GM18502 (cell line): ENCODE results near the gene PDE4A.

Experiments
- ATAC-seq: cut with Tn5 transposase; IDR thresholded peaks from one replicate; pipeline ENCODE4 v1.9.1; 2021; ENCODE audit warnings: mild to moderate bottlenecking; ENCODE audit not compliant: unreplicated experiment, poor library complexity

The PDE4A gene

GRCh38 chr19:10503002-10503789 is 82.9 kb downstream of the PDE4A start, which contains the start of gene KEAP1:
Gene KEAP1, minus strand, starts transcription at chr19:10503356. Its CDS starts 3,323 bp downstream, at chr19:10500033.
- peak; percentile 26 for ATAC-seq

- ATAC-seq, result no peak
Measured at GRCh38 chr19:10505583-10506229, 85.4 kb downstream of the PDE4A start.

GRCh38 chr19:10508036-10508435 is 87.7 kb downstream of the PDE4A start:
- ATAC-seq, result no peak

GRCh38 chr19:10508707-10509106 is 88.4 kb downstream of the PDE4A start:
- no peak for ATAC-seq

- no peak for ATAC-seq
Measured at GRCh38 chr19:10510301-10510802, 90.0 kb downstream of the PDE4A start.

GRCh38 chr19:10513223-10513622 is 92.9 kb downstream of the PDE4A start:
- ATAC-seq, result no peak

- no peak for ATAC-seq
Measured at GRCh38 chr19:10514211-10515145, 94.1 kb downstream of the PDE4A start.

GRCh38 chr19:10516064-10516385 is 95.7 kb downstream of the PDE4A start:
- no peak for ATAC-seq

GRCh38 chr19:10516671-10517286 is 96.4 kb downstream of the PDE4A start:
- no peak for ATAC-seq

GRCh38 chr19:10517361-10517759 is 97.0 kb downstream of the PDE4A start, which contains the start of gene S1PR5:
Gene S1PR5, minus strand, starts transcription at chr19:10517447. Its CDS starts 2,436 bp downstream, at chr19:10515011.
- no peak for ATAC-seq

- no peak for ATAC-seq
Measured at GRCh38 chr19:10517760-10518443, 97.6 kb downstream of the PDE4A start.

GRCh38 chr19:10518444-10519361 is 98.4 kb downstream of the PDE4A start:
- ATAC-seq, result no peak
